ENCODE data around the gene CDKN2D.

GRCh38 chr19:10568062-10568825, 535 bp downstream of the CDKN2D start:
- no peak for TF ChIP-seq CTCF (IDR thresholded peaks at IDR 0.05)
- no peak for TF ChIP-seq POLR2A (IDR thresholded peaks at IDR 0.05)

Data from uterus (tissue), 2 donors.